ENCODE measurements around the gene PMIS2.

GRCh38 chr19:35558400-35559280, 27.3 kb upstream of the PMIS2 start:
- TF ChIP-seq CTCF (IDR thresholded peaks at IDR 0.05) (no peak), POLR2A (IDR thresholded peaks at IDR 0.05) (no peak)
